Glutamatergic neuron (in vitro differentiated cells): ENCODE measurements around the gene SOX5. TPM values are rescaled to one million over a fixed set of nuclear protein-coding genes. Genes with fewer than 3 reads are reported as not detected.

ENCODE experiments used
- DNase-seq: peaks from one replicate; pipeline ENCODE4 v3.0.0; 2022
- H3K27ac Mint-ChIP-seq: one replicate; pipeline ENCODE4 v1.8.0; 2020; ENCODE audit warnings: mild to moderate bottlenecking, mixed read lengths, inconsistent platforms; ENCODE audit not compliant: unreplicated experiment
- H3K27me3 Mint-ChIP-seq: one replicate; pipeline ENCODE4 v1.8.0; 2020; ENCODE audit warnings: mild to moderate bottlenecking, moderate library complexity, mixed read lengths, inconsistent platforms; ENCODE audit not compliant: unreplicated experiment
- H3K36me3 Mint-ChIP-seq: one replicate; pipeline ENCODE4 v1.8.0; 2020; ENCODE audit warnings: mild to moderate bottlenecking, mixed read lengths, inconsistent platforms; ENCODE audit not compliant: unreplicated experiment
- H3K4me1 Mint-ChIP-seq: one replicate; pipeline ENCODE4 v1.8.0; 2020; ENCODE audit warnings: mild to moderate bottlenecking, low read depth, mixed read lengths, inconsistent platforms; ENCODE audit not compliant: unreplicated experiment
- H3K4me3 Mint-ChIP-seq: one replicate; pipeline ENCODE4 v1.8.0; 2020; ENCODE audit warnings: mild to moderate bottlenecking, mixed read lengths, inconsistent platforms; ENCODE audit not compliant: unreplicated experiment
- H3K9me3 Mint-ChIP-seq: one replicate; pipeline ENCODE4 v1.8.0; 2020; ENCODE audit warnings: mild to moderate bottlenecking, moderate library complexity, mixed read lengths, inconsistent platforms; ENCODE audit not compliant: unreplicated experiment
- total RNA-seq: library from RNA; stranded (reverse); fragmentation: NEBNext Ultra II Directional; extraction: Animal tissue kit (Norgen Biotek cat#: 25700); gene quantifications from one replicate; pipeline ENCODE4 v1.2.1, GENCODE V29; 2021; ENCODE audit not compliant: unreplicated experiment
- TF ChIP-seq, protein P1 (sequence below): fragments of 200-600 bp; sonication (generic); IDR thresholded peaks from one replicate; pipeline ENCODE4 v1.5.0; 2021; ENCODE audit not compliant: partially characterized antibody, unreplicated experiment

SOX5 gene
- total RNA-seq, 1 donor from 2014 or later = 118 TPM

DNA sequence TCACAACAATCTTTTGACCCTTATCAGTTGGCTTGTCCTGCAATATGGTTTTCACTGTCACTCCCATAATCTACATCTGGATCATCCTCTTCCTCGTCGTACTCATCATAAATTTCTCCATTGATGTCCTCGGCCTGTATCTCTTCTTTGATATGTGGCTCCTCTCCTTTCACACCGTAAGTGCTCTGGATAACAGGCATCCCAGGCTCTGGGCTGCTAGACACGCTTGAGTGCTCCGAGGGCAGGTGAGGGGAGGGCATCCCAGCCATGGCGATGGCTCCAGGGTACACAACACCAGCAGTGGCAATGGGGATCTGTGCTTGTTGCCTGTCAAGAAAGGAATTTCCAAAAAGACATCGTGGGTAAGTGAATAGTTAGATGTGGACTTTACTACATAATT lies 415.3 kb downstream of the SOX5 start:
- Mint-ChIP-seq H3K27me3 (peaks cover 2% of the 10 kb centered on the region), H3K4me3 (no peak overlapping the region), H3K4me1 (no peaks in the 10 kb centered on the region), H3K36me3 (no peaks in the 10 kb centered on the region), H3K9me3 (peaks cover 3% of the 10 kb centered on the region), H3K27ac (no peak overlapping the region)
- TF ChIP-seq, protein P1, sequence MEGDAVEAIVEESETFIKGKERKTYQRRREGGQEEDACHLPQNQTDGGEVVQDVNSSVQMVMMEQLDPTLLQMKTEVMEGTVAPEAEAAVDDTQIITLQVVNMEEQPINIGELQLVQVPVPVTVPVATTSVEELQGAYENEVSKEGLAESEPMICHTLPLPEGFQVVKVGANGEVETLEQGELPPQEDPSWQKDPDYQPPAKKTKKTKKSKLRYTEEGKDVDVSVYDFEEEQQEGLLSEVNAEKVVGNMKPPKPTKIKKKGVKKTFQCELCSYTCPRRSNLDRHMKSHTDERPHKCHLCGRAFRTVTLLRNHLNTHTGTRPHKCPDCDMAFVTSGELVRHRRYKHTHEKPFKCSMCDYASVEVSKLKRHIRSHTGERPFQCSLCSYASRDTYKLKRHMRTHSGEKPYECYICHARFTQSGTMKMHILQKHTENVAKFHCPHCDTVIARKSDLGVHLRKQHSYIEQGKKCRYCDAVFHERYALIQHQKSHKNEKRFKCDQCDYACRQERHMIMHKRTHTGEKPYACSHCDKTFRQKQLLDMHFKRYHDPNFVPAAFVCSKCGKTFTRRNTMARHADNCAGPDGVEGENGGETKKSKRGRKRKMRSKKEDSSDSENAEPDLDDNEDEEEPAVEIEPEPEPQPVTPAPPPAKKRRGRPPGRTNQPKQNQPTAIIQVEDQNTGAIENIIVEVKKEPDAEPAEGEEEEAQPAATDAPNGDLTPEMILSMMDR = no peak
- no peak for DNase-seq

DNA sequence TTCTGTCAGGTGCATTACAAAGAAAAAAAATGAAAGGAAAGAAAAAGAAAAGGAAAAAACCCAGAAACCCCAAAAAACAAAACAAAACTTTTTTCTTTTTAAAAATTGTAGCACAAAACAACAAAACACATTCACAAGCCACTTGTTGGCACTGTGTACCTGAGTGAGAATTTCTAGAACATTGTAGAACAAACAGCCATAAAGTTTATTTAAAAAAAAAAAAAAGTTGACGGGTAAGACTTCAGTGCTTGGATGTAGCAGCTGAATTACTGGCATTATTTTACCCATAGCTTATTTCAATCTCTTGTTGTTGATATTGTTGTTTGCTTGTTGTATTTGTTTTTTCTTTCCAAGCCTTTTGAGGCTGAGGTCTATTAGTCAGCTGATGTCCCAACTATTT lies 415.8 kb downstream of the SOX5 start:
- Mint-ChIP-seq H3K4me3 (no peak overlapping the region), H3K27ac (no peak overlapping the region), H3K4me1 (no peaks in the 10 kb centered on the region), H3K36me3 (no peaks in the 10 kb centered on the region), H3K9me3 (peaks cover 3% of the 10 kb centered on the region), H3K27me3 (peaks cover 2% of the 10 kb centered on the region)
- DNase-seq = no peak
- TF ChIP-seq, protein P1 = no peak

- H3K4me3 Mint-ChIP-seq = no peak overlapping the region
- H3K36me3 Mint-ChIP-seq = no peaks in the 10 kb centered on the region
Measured at GRCh38 chr12:23533265-23533664, 416.2 kb downstream of the SOX5 start.

GRCh38 chr12:23528316-23528715 lies 421.2 kb downstream of the SOX5 start:
- H3K36me3 Mint-ChIP-seq = peaks cover 3% of the 10 kb centered on the region
- peaks cover 1% of the 10 kb centered on the region for H3K27me3 Mint-ChIP-seq
- DNase-seq = no peak
- TF ChIP-seq, protein P1 = no peak
- no peak overlapping the region for H3K4me3 Mint-ChIP-seq
- H3K9me3 Mint-ChIP-seq = peaks cover 2% of the 10 kb centered on the region
- H3K4me1 Mint-ChIP-seq = no peaks in the 10 kb centered on the region
- no peak overlapping the region for H3K27ac Mint-ChIP-seq

More at GRCh38 chr12:23533265-23533664, 416.2 kb downstream of the SOX5 start:
- Mint-ChIP-seq H3K9me3 (peaks cover 3% of the 10 kb centered on the region), H3K27ac (no peak overlapping the region), H3K4me1 (no peaks in the 10 kb centered on the region), H3K27me3 (peaks cover 4% of the 10 kb centered on the region)
- no peak for DNase-seq
- TF ChIP-seq, protein P1 = no peak

- peaks cover 4% of the 10 kb centered on the region for H3K36me3 Mint-ChIP-seq
- no peak overlapping the region for H3K4me3 Mint-ChIP-seq
- TF ChIP-seq, protein P1 = no peak
- peaks cover 1% of the 10 kb centered on the region for H3K27me3 Mint-ChIP-seq
- peaks cover 2% of the 10 kb centered on the region for H3K9me3 Mint-ChIP-seq
- DNase-seq = no peak
- H3K4me1 Mint-ChIP-seq = no peaks in the 10 kb centered on the region
- no peak overlapping the region for H3K27ac Mint-ChIP-seq
Measured at GRCh38 chr12:23525450-23526072, 423.9 kb downstream of the SOX5 start.
